Ishikawa (cell line): ENCODE results near the gene MRPS34.

Experiments used
- CEBPB ChIP-seq: IDR thresholded peaks from 2 replicates; pipeline ENCODE4 v1.6.1; 2012
- CREB1 ChIP-seq: IDR thresholded peaks from 2 replicates; pipeline ENCODE4 v1.6.1; 2012; ENCODE audit warnings: low read depth
- EGR1 ChIP-seq: IDR thresholded peaks from 2 replicates; pipeline ENCODE4 v1.6.1; 2012
- EP300 ChIP-seq: IDR thresholded peaks from 2 replicates; pipeline ENCODE4 v1.6.1; 2012; ENCODE audit warnings: borderline replicate concordance
- FOXM1 ChIP-seq: IDR thresholded peaks from 2 replicates; pipeline ENCODE4 v1.6.1; 2012; ENCODE audit warnings: low read depth, borderline replicate concordance
- NFIC ChIP-seq: IDR thresholded peaks from 2 replicates; pipeline ENCODE4 v1.6.1; 2012
- RAD21 ChIP-seq: IDR thresholded peaks from 2 replicates; pipeline ENCODE4 v1.6.1; 2012; ENCODE audit warnings: low read depth
- TAF1 ChIP-seq: IDR thresholded peaks from 2 replicates; pipeline ENCODE4 v1.6.1; 2012; ENCODE audit warnings: low read depth, mild to moderate bottlenecking
- TCF12 ChIP-seq: IDR thresholded peaks from 2 replicates; pipeline ENCODE4 v1.6.1; 2012; ENCODE audit warnings: low read depth
- TEAD4 ChIP-seq: IDR thresholded peaks from 2 replicates; pipeline ENCODE4 v1.6.1; 2012
- YY1 ChIP-seq: IDR thresholded peaks from 2 replicates; pipeline ENCODE4 v1.6.1; 2012; ENCODE audit warnings: low read depth
- ZBTB7A ChIP-seq: IDR thresholded peaks from 2 replicates; pipeline ENCODE4 v1.6.1; 2012; ENCODE audit warnings: low read depth
- TF ChIP-seq, protein P1 (sequence below): IDR thresholded peaks from 2 replicates; pipeline ENCODE4 v1.6.1; 2012
- TF ChIP-seq, protein P2 (sequence below): IDR thresholded peaks from 2 replicates; pipeline ENCODE4 v1.6.1; 2012
- TF ChIP-seq, protein P3 (sequence below): IDR thresholded peaks from 2 replicates; pipeline ENCODE4 v1.6.1; 2012; ENCODE audit warnings: low read depth, mild to moderate bottlenecking

The MRPS34 gene

DNA sequence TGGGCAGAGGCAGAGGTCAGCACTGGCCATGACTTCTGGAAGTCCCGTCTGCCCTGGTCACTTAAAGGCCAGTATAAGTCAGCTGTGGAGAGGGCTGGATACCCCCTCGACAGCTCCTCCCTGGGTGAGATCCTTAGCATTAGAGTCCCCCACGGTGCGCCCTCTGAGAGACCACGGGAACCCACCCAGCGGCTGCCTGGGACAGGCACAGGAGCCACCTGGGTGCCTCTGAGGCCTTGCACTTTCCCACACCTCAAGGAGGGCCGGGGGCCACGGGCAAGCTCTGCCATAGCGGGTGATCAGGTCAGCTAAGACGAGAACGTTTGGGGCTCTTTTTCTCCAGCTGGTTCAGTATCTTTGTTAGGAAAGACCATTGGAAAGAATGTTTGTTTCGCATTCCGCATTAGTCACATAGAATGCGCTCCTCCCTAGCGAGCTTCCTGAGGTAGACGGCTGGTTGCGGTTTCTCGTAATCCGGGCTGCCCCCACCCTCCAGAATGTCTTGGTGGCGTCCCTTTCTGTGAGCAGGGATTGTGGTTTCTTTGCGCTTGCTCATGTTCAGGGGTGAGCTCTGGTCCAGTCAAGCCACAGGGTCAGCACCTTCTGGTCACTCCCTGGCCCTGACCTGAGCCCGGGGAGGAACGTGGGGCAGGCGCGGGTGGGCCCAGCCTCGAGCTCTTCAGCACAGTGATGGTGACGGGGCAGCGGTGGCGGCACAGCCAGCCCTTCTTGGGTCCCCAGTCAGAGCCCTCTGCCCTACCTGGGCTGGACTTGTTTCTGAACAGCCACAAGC, 26.8 kb downstream of the MRPS34 start:
- no peak for TF ChIP-seq YY1
- no peak for TF ChIP-seq RAD21
- TF ChIP-seq, protein P1, sequence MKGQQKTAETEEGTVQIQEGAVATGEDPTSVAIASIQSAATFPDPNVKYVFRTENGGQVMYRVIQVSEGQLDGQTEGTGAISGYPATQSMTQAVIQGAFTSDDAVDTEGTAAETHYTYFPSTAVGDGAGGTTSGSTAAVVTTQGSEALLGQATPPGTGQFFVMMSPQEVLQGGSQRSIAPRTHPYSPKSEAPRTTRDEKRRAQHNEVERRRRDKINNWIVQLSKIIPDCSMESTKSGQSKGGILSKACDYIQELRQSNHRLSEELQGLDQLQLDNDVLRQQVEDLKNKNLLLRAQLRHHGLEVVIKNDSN, result no peak
- TF ChIP-seq CEBPB, result no peak
- no peak for TF ChIP-seq NFIC
- no peak for TF ChIP-seq ZBTB7A

DNA sequence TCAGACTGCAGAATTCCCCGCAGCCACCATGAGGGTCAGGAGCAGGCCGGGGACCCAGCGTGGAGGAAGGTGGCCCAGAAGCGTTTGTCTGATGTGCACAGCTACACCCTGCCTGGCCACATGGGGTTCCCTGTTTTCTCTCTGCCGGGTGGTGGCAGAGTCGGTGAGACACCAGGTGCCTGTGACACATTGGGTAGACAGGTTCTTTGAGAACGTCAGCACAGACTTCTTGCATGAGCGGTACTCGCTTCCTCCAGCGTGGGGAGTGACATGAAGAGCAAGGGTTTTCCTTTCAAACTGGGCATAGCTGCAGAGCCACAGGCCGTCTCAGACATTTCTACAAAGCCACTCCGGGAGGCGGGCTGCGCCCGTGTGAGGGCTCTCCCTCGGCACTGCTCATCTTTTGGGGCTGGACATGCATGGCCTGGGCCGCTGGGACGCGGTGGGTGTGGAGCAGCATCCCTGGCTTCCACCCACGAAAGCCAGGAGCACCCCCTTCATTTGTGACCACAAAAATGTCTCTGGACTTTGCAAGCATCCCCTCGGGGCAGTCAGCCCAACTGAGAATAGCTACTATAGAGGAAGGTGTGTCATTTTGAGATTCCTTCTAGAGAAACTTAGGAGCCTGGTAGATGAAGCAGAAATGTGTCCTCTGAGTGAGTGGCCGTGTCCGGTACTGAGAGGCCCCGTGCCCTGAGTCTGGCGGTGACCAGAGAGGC, 27.6 kb downstream of the MRPS34 start:
- TF ChIP-seq TEAD4 (no peak), ZBTB7A (no peak), TAF1 (no peak), FOXM1 (no peak), RAD21 (no peak), NFIC (no peak), EGR1 (no peak)
- TF ChIP-seq, protein P1, result no peak

DNA sequence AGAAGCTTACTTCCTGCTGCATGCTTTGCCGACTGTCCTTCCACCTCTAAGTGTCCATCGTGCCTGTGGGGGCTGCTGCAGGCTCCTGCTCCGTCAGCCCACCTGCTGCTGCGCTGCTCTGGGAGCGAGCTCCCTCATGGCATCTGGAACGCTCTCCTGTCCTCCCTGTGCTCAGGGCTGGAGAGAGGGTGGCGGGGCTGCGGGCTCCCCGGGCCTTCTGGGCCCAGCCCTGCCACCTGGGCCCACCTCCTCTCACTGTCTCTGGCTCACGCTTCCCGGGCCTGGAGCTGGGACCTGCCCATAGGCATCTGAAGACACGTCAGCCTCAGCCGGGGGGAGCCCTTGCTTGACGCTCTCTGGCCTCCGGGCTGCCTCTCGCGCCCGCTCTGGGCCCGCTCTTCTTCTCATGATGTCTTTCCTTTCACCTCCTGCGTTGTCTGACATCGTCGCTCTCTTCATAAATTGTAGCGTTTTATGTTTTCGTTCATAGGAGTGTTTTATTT, 28.5 kb downstream of the MRPS34 start:
- TF ChIP-seq, protein P2, sequence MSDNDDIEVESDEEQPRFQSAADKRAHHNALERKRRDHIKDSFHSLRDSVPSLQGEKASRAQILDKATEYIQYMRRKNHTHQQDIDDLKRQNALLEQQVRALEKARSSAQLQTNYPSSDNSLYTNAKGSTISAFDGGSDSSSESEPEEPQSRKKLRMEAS, result no peak
- no peak for TF ChIP-seq ZBTB7A
- TF ChIP-seq RAD21, result no peak
- TF ChIP-seq, protein P3, sequence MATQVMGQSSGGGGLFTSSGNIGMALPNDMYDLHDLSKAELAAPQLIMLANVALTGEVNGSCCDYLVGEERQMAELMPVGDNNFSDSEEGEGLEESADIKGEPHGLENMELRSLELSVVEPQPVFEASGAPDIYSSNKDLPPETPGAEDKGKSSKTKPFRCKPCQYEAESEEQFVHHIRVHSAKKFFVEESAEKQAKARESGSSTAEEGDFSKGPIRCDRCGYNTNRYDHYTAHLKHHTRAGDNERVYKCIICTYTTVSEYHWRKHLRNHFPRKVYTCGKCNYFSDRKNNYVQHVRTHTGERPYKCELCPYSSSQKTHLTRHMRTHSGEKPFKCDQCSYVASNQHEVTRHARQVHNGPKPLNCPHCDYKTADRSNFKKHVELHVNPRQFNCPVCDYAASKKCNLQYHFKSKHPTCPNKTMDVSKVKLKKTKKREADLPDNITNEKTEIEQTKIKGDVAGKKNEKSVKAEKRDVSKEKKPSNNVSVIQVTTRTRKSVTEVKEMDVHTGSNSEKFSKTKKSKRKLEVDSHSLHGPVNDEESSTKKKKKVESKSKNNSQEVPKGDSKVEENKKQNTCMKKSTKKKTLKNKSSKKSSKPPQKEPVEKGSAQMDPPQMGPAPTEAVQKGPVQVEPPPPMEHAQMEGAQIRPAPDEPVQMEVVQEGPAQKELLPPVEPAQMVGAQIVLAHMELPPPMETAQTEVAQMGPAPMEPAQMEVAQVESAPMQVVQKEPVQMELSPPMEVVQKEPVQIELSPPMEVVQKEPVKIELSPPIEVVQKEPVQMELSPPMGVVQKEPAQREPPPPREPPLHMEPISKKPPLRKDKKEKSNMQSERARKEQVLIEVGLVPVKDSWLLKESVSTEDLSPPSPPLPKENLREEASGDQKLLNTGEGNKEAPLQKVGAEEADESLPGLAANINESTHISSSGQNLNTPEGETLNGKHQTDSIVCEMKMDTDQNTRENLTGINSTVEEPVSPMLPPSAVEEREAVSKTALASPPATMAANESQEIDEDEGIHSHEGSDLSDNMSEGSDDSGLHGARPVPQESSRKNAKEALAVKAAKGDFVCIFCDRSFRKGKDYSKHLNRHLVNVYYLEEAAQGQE, result no peak
- TF ChIP-seq EP300, result no peak
- TF ChIP-seq TAF1, result no peak
- no peak for TF ChIP-seq EGR1
- TF ChIP-seq NFIC, result no peak
- no peak for TF ChIP-seq CREB1
- no peak for TF ChIP-seq TEAD4
- no peak for TF ChIP-seq CEBPB
- no peak for TF ChIP-seq FOXM1
- TF ChIP-seq, protein P1, result no peak

DNA sequence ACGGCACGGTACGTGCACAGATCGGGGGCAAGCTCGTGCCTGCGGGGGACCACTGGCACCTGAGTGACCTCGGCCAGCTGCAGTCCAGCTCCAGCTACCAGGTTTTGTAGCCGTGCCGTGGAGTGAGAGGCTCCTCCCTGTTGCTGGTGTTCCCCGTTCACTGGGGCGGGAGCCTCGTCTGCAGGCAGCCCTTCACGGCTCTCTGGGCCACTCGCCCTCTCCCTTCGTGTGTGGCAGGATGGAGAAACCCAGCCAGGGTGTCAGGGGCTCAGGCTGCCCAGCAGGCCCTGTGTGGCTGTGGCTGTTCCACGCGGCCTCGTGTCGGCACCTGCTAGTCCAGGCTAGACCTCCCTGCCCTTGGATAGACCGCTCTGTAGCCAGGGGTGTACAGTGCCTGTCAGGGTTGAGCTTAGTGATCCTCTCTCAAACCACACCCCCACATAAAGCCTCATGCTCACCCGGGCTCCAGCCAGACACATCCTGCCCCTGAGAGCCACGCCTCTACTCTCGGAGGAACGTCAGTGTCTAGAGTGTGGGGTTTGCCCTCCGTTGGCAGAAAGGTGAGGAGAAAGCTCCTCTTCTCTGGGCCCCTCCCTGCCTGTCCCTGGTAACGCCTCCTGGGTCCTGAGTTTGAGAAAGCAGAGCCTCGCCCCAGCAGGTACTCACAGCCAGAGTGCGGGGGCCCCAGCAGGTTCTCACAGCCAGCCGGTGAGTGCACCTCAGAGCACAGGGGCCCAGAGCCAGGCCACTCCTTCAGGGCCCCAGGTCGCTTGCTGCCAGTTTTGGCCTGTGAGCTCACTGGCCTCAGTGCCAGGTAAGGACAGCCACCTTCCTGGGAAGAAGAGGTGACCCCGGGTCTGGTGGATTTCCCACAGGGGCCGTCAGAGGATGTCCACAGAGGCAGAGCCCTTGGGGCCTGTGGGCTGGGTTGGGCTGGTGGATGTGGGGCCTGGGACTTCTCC, 29.3 kb downstream of the MRPS34 start:
- TF ChIP-seq EGR1 (no peak), TAF1 (no peak), ZBTB7A (no peak), FOXM1 (no peak), TEAD4 (no peak), RAD21 (no peak), TCF12 (no peak), NFIC (no peak), CEBPB (no peak), YY1 (no peak), EP300 (no peak), CREB1 (no peak)
- TF ChIP-seq, protein P2, result no peak
- TF ChIP-seq, protein P1, result no peak
- TF ChIP-seq, protein P3, result no peak
